C4-2B (cell line): Measurements from ENCODE around the gene PEX16.

Experiments used
- CTCF ChIP-seq: fragments of 450-650 bp; conservative IDR thresholded peaks from 2 replicates; pipeline ENCODE4 v1.5.1; 2017; ENCODE audit warnings: mild to moderate bottlenecking
- ZFX ChIP-seq: fragments of 450-650 bp; IDR thresholded peaks from 2 replicates; pipeline ENCODE4 v1.6.1; 2017

- TF ChIP-seq CTCF (no peak), ZFX (no peak)
Measured at GRCh38 chr11:45860764-45861510, 56.7 kb downstream of the PEX16 start.
